ENCODE results near the gene ERMARD.

The ERMARD gene

GRCh38 chr6:169787797-169788196, 36.4 kb downstream of the ERMARD start:
- Histone ChIP-seq H3K4me1 (ENCODE audit: control insufficient read depth, low read depth, low read length) (peaks cover 2% of the 10 kb centered on the region), H3K27ac (ENCODE audit: low read depth, low read length) (no peak overlapping the region), H2AK5ac (ENCODE audit: low read length) (no peak overlapping the region), H4K5ac (ENCODE audit: low read length) (no peak overlapping the region), H2BK15ac (replicated peaks; ENCODE audit: low read depth) (no peak overlapping the region), H3K4me3 (ENCODE audit: low read length) (no peak overlapping the region), H3K9ac (ENCODE audit: low read length) (no peak overlapping the region), H3K4ac (ENCODE audit: low read depth, low read length) (no peak overlapping the region), H3K18ac (ENCODE audit: low read length) (no peak overlapping the region), H3K79me1 (ENCODE audit: low read length) (no peaks in the 10 kb centered on the region), H2BK5ac (ENCODE audit: low read length) (no peak overlapping the region), H3K79me2 (ENCODE audit: control insufficient read depth, insufficient read depth, low read length) (no peaks in the 10 kb centered on the region), H3K4me2 (ENCODE audit: low read length) (no peak overlapping the region), H3K56ac (ENCODE audit: low read length) (no peak overlapping the region), H3K23ac (ENCODE audit: low read length) (no peak overlapping the region), H2BK120ac (ENCODE audit: low read depth, low read length) (no peak overlapping the region), H4K8ac (ENCODE audit: low read depth, low read length) (no peak overlapping the region), H3K27me3 (ENCODE audit: insufficient read depth, low read length, poor library complexity) (no peaks in the 10 kb centered on the region), H3K36me3 (ENCODE audit: control insufficient read depth, insufficient read depth, low read length) (no peaks in the 10 kb centered on the region)
- DNase-seq, result no peak
- WGBS (ENCODE audit: extremely low coverage, insufficient coverage, low lambda C conversion rate), result no CpG with 5 or more reads among the region's 7 CpGs

GRCh38 chr6:169788809-169789145, 37.4 kb downstream of the ERMARD start:
- H3K4ac ChIP-seq (ENCODE audit: low read depth, low read length), result no peak overlapping the region
- peaks cover 2% of the 10 kb centered on the region for H3K4me1 ChIP-seq (ENCODE audit: control insufficient read depth, low read depth, low read length)
- H3K18ac ChIP-seq (ENCODE audit: low read length), result no peak overlapping the region
- WGBS (ENCODE audit: extremely low coverage, insufficient coverage, low lambda C conversion rate), result no CpG with 5 or more reads among the region's 4 CpGs
- no peak overlapping the region for H3K27ac ChIP-seq (ENCODE audit: low read depth, low read length)
- H3K79me1 ChIP-seq (ENCODE audit: low read length), result no peaks in the 10 kb centered on the region
- DNase-seq, result no peak
- H3K27me3 ChIP-seq (ENCODE audit: insufficient read depth, low read length, poor library complexity), result no peaks in the 10 kb centered on the region
- H2BK15ac ChIP-seq (replicated peaks; ENCODE audit: low read depth), result no peak overlapping the region
- no peak overlapping the region for H2BK120ac ChIP-seq (ENCODE audit: low read depth, low read length)
- H3K9ac ChIP-seq (ENCODE audit: low read length), result no peak overlapping the region
- no peak overlapping the region for H2BK5ac ChIP-seq (ENCODE audit: low read length)
- no peak overlapping the region for H3K4me3 ChIP-seq (ENCODE audit: low read length)
- no peak overlapping the region for H2AK5ac ChIP-seq (ENCODE audit: low read length)
- no peak overlapping the region for H4K5ac ChIP-seq (ENCODE audit: low read length)
- H3K36me3 ChIP-seq (ENCODE audit: control insufficient read depth, insufficient read depth, low read length), result no peaks in the 10 kb centered on the region
- no peak overlapping the region for H3K56ac ChIP-seq (ENCODE audit: low read length)
- no peak overlapping the region for H3K23ac ChIP-seq (ENCODE audit: low read length)
- no peak overlapping the region for H3K4me2 ChIP-seq (ENCODE audit: low read length)
- no peak overlapping the region for H4K8ac ChIP-seq (ENCODE audit: low read depth, low read length)
- no peaks in the 10 kb centered on the region for H3K79me2 ChIP-seq (ENCODE audit: control insufficient read depth, insufficient read depth, low read length)

- H3K4ac ChIP-seq (ENCODE audit: low read depth, low read length), result no peak overlapping the region
These were observed 37.9 kb downstream of the ERMARD start for GRCh38 chr6:169789146-169789943.

GRCh38 chr6:169789944-169790927, 38.8 kb downstream of the ERMARD start:
- no peak overlapping the region for H4K5ac ChIP-seq (ENCODE audit: low read length)
- peak overlapping the region; percentile 47 for H3K4me3 ChIP-seq (ENCODE audit: low read length)
- H3K36me3 ChIP-seq (ENCODE audit: control insufficient read depth, insufficient read depth, low read length), result no peaks in the 10 kb centered on the region
- no peak overlapping the region for H2AK5ac ChIP-seq (ENCODE audit: low read length)
- DNase-seq, result peak; percentile 86
- H2BK120ac ChIP-seq (ENCODE audit: low read depth, low read length), result no peak overlapping the region
- no peak overlapping the region for H2BK5ac ChIP-seq (ENCODE audit: low read length)
- H3K79me2 ChIP-seq (ENCODE audit: control insufficient read depth, insufficient read depth, low read length), result no peaks in the 10 kb centered on the region
- WGBS (ENCODE audit: extremely low coverage, insufficient coverage, low lambda C conversion rate), result no CpG with 5 or more reads among the region's 61 CpGs
- no peak overlapping the region for H4K8ac ChIP-seq (ENCODE audit: low read depth, low read length)
- H2BK15ac ChIP-seq (replicated peaks; ENCODE audit: low read depth), result no peak overlapping the region
- peak overlapping the region; percentile 91 for H3K56ac ChIP-seq (ENCODE audit: low read length)
- no peak overlapping the region for H3K4ac ChIP-seq (ENCODE audit: low read depth, low read length)
- no peak overlapping the region for H3K27ac ChIP-seq (ENCODE audit: low read depth, low read length)
- peak overlapping the region; percentile 96 for H3K4me2 ChIP-seq (ENCODE audit: low read length)
- H3K27me3 ChIP-seq (ENCODE audit: insufficient read depth, low read length, poor library complexity), result no peaks in the 10 kb centered on the region
- H3K18ac ChIP-seq (ENCODE audit: low read length), result no peak overlapping the region
- H3K23ac ChIP-seq (ENCODE audit: low read length), result no peak overlapping the region
- H3K4me1 ChIP-seq (ENCODE audit: control insufficient read depth, low read depth, low read length), result peaks cover 2% of the 10 kb centered on the region
- H3K9ac ChIP-seq (ENCODE audit: low read length), result peak overlapping the region; percentile 73
- H3K79me1 ChIP-seq (ENCODE audit: low read length), result no peaks in the 10 kb centered on the region

More at GRCh38 chr6:169789146-169789943, 37.9 kb downstream of the ERMARD start:
- H3K79me2 ChIP-seq (ENCODE audit: control insufficient read depth, insufficient read depth, low read length), result no peaks in the 10 kb centered on the region
- no peak overlapping the region for H3K4me2 ChIP-seq (ENCODE audit: low read length)
- peak overlapping the region; percentile 61 for H3K9ac ChIP-seq (ENCODE audit: low read length)
- WGBS (ENCODE audit: extremely low coverage, insufficient coverage, low lambda C conversion rate), result no CpG with 5 or more reads among the region's 24 CpGs
- H3K79me1 ChIP-seq (ENCODE audit: low read length), result no peaks in the 10 kb centered on the region
- no peak overlapping the region for H3K4me3 ChIP-seq (ENCODE audit: low read length)
- H4K5ac ChIP-seq (ENCODE audit: low read length), result no peak overlapping the region
- no peak overlapping the region for H2BK5ac ChIP-seq (ENCODE audit: low read length)
- H3K27me3 ChIP-seq (ENCODE audit: insufficient read depth, low read length, poor library complexity), result no peaks in the 10 kb centered on the region
- no peak overlapping the region for H2AK5ac ChIP-seq (ENCODE audit: low read length)
- H3K4me1 ChIP-seq (ENCODE audit: control insufficient read depth, low read depth, low read length), result peaks cover 2% of the 10 kb centered on the region
- H3K36me3 ChIP-seq (ENCODE audit: control insufficient read depth, insufficient read depth, low read length), result no peaks in the 10 kb centered on the region
- DNase-seq, result peak; percentile 42
- H2BK120ac ChIP-seq (ENCODE audit: low read depth, low read length), result no peak overlapping the region
- H2BK15ac ChIP-seq (replicated peaks; ENCODE audit: low read depth), result no peak overlapping the region
- H3K56ac ChIP-seq (ENCODE audit: low read length), result peak overlapping the region; percentile 84
- H3K23ac ChIP-seq (ENCODE audit: low read length), result no peak overlapping the region
- H4K8ac ChIP-seq (ENCODE audit: low read depth, low read length), result no peak overlapping the region
- H3K27ac ChIP-seq (ENCODE audit: low read depth, low read length), result no peak overlapping the region
- H3K18ac ChIP-seq (ENCODE audit: low read length), result no peak overlapping the region

GRCh38 chr6:169791721-169792131, 40.3 kb downstream of the ERMARD start:
- H3K36me3 ChIP-seq (ENCODE audit: control insufficient read depth, insufficient read depth, low read length), result no peaks in the 10 kb centered on the region
- H4K8ac ChIP-seq (ENCODE audit: low read depth, low read length), result no peak overlapping the region
- H3K4me2 ChIP-seq (ENCODE audit: low read length), result no peak overlapping the region
- DNase-seq, result no peak
- peaks cover 2% of the 10 kb centered on the region for H3K4me1 ChIP-seq (ENCODE audit: control insufficient read depth, low read depth, low read length)
- no CpG with 5 or more reads among the region's 6 CpGs for WGBS (ENCODE audit: extremely low coverage, insufficient coverage, low lambda C conversion rate)
- no peak overlapping the region for H2AK5ac ChIP-seq (ENCODE audit: low read length)
- no peak overlapping the region for H3K27ac ChIP-seq (ENCODE audit: low read depth, low read length)
- H3K79me2 ChIP-seq (ENCODE audit: control insufficient read depth, insufficient read depth, low read length), result no peaks in the 10 kb centered on the region
- H2BK5ac ChIP-seq (ENCODE audit: low read length), result no peak overlapping the region
- H3K79me1 ChIP-seq (ENCODE audit: low read length), result no peaks in the 10 kb centered on the region
- no peak overlapping the region for H3K4me3 ChIP-seq (ENCODE audit: low read length)
- no peaks in the 10 kb centered on the region for H3K27me3 ChIP-seq (ENCODE audit: insufficient read depth, low read length, poor library complexity)
- no peak overlapping the region for H2BK120ac ChIP-seq (ENCODE audit: low read depth, low read length)
- no peak overlapping the region for H3K18ac ChIP-seq (ENCODE audit: low read length)
- H3K56ac ChIP-seq (ENCODE audit: low read length), result no peak overlapping the region
- H2BK15ac ChIP-seq (replicated peaks; ENCODE audit: low read depth), result no peak overlapping the region
- no peak overlapping the region for H3K4ac ChIP-seq (ENCODE audit: low read depth, low read length)
- H3K23ac ChIP-seq (ENCODE audit: low read length), result no peak overlapping the region
- no peak overlapping the region for H4K5ac ChIP-seq (ENCODE audit: low read length)
- H3K9ac ChIP-seq (ENCODE audit: low read length), result no peak overlapping the region
